ENCODE data around the gene ALPP.

DNA sequence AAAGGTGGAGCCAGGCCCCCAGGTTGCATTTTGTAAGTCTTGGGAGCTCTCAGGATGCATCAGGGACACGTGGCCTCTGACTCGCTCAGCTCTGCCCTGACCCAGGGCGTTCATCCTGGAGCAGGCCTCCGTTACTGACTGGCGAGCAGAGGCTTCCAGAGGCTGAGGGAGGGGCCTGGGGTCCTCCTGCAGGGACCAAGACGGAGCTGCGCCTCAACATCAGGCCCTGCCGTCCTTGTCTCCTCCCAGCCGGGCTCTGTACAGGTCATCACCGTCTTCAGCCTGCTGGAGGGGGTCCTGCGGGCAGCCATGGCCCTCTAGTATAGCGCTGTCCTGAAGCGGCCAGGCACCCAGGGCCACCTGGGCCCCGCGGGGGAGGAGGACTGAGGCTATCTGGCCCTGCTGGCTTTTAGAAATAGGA lies 10.2 kb upstream of the ALPP start:
- TF ChIP-seq, protein P1, sequence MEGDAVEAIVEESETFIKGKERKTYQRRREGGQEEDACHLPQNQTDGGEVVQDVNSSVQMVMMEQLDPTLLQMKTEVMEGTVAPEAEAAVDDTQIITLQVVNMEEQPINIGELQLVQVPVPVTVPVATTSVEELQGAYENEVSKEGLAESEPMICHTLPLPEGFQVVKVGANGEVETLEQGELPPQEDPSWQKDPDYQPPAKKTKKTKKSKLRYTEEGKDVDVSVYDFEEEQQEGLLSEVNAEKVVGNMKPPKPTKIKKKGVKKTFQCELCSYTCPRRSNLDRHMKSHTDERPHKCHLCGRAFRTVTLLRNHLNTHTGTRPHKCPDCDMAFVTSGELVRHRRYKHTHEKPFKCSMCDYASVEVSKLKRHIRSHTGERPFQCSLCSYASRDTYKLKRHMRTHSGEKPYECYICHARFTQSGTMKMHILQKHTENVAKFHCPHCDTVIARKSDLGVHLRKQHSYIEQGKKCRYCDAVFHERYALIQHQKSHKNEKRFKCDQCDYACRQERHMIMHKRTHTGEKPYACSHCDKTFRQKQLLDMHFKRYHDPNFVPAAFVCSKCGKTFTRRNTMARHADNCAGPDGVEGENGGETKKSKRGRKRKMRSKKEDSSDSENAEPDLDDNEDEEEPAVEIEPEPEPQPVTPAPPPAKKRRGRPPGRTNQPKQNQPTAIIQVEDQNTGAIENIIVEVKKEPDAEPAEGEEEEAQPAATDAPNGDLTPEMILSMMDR (conservative IDR thresholded peaks at IDR 0.05; ENCODE audit: low read depth, low read length) = no peak
- TF ChIP-seq EZH2 (IDR thresholded peaks at IDR 0.05; ENCODE audit: low read length, unreplicated experiment) = no peak

Data from PC-3 (cell line).